GM12878 (cell line): ENCODE measurements around the gene TTC39C. TPM values are rescaled to one million over a fixed set of nuclear protein-coding genes. Genes with fewer than 3 reads are reported as not detected.

Experiments
- BACH1 ChIP-seq: fragments of 450-650 bp; IDR thresholded peaks from 2 replicates; pipeline ENCODE4 v1.6.1; 2017; ENCODE audit warnings: mild to moderate bottlenecking, borderline replicate concordance
- CTCF ChIP-seq, 3 experiments: IDR thresholded peaks in 2 of 3; conservative IDR thresholded peaks in 1 of 3; 2 replicates each; pipeline ENCODE4 v1.5.1; 2011; ENCODE audit warnings: low read depth in 3 of 3, low read length in 3 of 3, mild to moderate bottlenecking in 3 of 3, control low read depth in 2 of 3, moderate library complexity in 2 of 3, inconsistent platforms in 1 of 3, mixed read lengths in 1 of 3; ENCODE audit not compliant: control insufficient read depth in 2 of 3, insufficient read depth in 1 of 3; ENCODE audit errors: extremely low read depth in 1 of 3
- RAD21 ChIP-seq: IDR thresholded peaks from 2 replicates; pipeline ENCODE4 v1.6.1; 2011; ENCODE audit warnings: mild to moderate bottlenecking, low read depth, low read length, moderate library complexity; ENCODE audit not compliant: insufficient read depth
- RAD51 ChIP-seq: fragments of 450-650 bp; IDR thresholded peaks from 2 replicates; pipeline ENCODE4 v1.6.1; 2016; ENCODE audit warnings: moderate library complexity, mild to moderate bottlenecking, inconsistent platforms
- USF1 ChIP-seq: IDR thresholded peaks from 2 replicates; pipeline ENCODE4 v1.6.1; 2011; ENCODE audit warnings: borderline replicate concordance, low read depth, mild to moderate bottlenecking, moderate library complexity, mixed read lengths, low read length; ENCODE audit not compliant: insufficient read depth; ENCODE audit errors: extremely low read length
- polyA plus RNA-seq, 11 experiments: library from polyadenylated mRNA; depleted of rRNA in 4 of 11; unstranded in 6 of 11; stranded (reverse) in 5 of 11; fragments of >200 nt; fragmentation: Nextera tagmentation in 4 of 11; fragmentation: Illumina TruSeq in 1 of 11; extraction: Ambion mirVana in 4 of 11; extraction: Trizol in 1 of 11; gene quantifications; 1 replicate in 1 of 11; 2 replicates in 10 of 11; pipeline versions ENCODE4 v1.2.1 to v1.2.3, GENCODE V29; 2011 to 2016; ENCODE audit warnings: inconsistent platforms in 2 of 11, missing spikeins in 2 of 11, low read depth in 1 of 11
- total RNA-seq, 4 experiments: library from RNA; depleted of rRNA in 3 of 4; stranded (reverse); fragments of >200 nt in 3 of 4; fragmentation: Illumina TruSeq in 1 of 4; extraction: Trizol in 1 of 4; gene quantifications; 2 replicates each; pipeline versions ENCODE4 v1.2.1 to v1.2.3, GENCODE V29; 2013 to 2021
- TF ChIP-seq, protein P1 (sequence below): fragments of 450-650 bp; formaldehyde crosslinking; IDR thresholded peaks from 2 replicates; pipeline ENCODE4 v1.4.0; 2020; ENCODE audit warnings: mild to moderate bottlenecking, moderate library complexity

The TTC39C gene
- total and polyA plus RNA-seq, 10 of the 15 experiments (the other 5 are each of a cell fraction or from before 2014, with no cell fraction given): 21.1 to 91.0 (median 64.8) TPM

- TF ChIP-seq, protein P1, sequence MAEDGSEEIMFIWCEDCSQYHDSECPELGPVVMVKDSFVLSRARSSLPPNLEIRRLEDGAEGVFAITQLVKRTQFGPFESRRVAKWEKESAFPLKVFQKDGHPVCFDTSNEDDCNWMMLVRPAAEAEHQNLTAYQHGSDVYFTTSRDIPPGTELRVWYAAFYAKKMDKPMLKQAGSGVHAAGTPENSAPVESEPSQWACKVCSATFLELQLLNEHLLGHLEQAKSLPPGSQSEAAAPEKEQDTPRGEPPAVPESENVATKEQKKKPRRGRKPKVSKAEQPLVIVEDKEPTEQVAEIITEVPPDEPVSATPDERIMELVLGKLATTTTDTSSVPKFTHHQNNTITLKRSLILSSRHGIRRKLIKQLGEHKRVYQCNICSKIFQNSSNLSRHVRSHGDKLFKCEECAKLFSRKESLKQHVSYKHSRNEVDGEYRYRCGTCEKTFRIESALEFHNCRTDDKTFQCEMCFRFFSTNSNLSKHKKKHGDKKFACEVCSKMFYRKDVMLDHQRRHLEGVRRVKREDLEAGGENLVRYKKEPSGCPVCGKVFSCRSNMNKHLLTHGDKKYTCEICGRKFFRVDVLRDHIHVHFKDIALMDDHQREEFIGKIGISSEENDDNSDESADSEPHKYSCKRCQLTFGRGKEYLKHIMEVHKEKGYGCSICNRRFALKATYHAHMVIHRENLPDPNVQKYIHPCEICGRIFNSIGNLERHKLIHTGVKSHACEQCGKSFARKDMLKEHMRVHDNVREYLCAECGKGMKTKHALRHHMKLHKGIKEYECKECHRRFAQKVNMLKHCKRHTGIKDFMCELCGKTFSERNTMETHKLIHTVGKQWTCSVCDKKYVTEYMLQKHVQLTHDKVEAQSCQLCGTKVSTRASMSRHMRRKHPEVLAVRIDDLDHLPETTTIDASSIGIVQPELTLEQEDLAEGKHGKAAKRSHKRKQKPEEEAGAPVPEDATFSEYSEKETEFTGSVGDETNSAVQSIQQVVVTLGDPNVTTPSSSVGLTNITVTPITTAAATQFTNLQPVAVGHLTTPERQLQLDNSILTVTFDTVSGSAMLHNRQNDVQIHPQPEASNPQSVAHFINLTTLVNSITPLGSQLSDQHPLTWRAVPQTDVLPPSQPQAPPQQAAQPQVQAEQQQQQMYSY (CRISPR knock-in tag): no peak
- TF ChIP-seq CTCF (IDR thresholded peaks at IDR 0.05 in 2 of 3, conservative IDR thresholded peaks at IDR 0.05 in 1 of 3; ENCODE audit: control insufficient read depth in 2 of 3, extremely low read depth in 1 of 3, insufficient read depth in 1 of 3, low read depth in 3 of 3, low read length in 3 of 3) (peak; percentile 64 to 78 (median 77)), USF1 (peak; percentile 81), RAD51 (peak; percentile 96), BACH1 (no peak), RAD21 (peak; percentile 86)
Measured at GRCh38 chr18:24118750-24119577, 104.4 kb downstream of the TTC39C start (continued).
